Measurements from ENCODE around the gene SLC25A47. TPM values are rescaled to one million over a fixed set of nuclear protein-coding genes. Genes with fewer than 3 reads are reported as not detected.
A peak's percentile ranks its signal among the peaks of the same experiment; 100 is the strongest.

SLC25A47 gene, protein sequence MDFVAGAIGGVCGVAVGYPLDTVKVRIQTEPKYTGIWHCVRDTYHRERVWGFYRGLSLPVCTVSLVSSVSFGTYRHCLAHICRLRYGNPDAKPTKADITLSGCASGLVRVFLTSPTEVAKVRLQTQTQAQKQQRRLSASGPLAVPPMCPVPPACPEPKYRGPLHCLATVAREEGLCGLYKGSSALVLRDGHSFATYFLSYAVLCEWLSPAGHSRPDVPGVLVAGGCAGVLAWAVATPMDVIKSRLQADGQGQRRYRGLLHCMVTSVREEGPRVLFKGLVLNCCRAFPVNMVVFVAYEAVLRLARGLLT
- not detected for total RNA-seq

DNA sequence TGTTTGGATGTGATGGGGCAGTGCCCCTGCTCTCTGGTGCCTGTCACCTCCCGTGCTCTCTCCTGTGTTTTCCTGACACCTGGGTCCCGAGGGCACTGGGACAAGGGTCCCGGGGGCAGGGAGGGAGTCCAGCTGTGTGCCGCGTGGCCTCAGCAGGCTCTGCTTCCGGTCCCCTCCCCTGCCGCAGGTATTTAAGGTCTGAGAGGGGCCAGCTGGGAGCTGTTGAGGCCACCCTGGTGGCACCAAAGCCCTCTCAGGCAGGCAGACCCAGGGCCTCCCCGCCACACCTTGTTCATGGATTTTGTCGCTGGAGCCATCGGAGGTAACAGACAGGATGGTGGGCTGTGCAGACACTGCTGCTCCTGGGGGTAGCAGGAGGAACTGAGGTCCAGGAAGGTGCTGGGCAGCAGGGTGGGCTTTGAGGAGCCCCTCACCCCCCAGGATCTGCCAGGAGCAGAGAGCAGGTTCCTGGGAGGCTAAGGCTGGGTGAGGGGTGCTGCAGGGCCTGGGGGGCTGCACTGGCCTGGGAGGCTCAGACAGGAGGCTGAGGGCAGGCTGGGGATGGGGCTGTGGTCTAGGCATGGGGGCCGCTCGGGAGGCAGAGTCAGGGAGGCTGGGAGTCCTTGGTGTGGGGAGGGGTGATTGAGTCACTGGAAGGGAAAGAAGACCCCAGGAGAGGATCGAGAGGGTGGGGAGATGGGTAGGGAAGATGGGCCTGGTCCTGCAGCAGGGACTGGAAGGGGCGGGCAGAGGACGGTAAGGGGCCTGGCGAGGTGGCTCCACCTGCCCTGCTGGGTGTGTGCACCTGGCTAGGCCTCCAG, at the start of gene SLC25A47:
Gene SLC25A47, plus strand, starts transcription at position 219 of the 821 bp plus-strand sequence. Its CDS starts 76 bp downstream, at position 295.

DNA sequence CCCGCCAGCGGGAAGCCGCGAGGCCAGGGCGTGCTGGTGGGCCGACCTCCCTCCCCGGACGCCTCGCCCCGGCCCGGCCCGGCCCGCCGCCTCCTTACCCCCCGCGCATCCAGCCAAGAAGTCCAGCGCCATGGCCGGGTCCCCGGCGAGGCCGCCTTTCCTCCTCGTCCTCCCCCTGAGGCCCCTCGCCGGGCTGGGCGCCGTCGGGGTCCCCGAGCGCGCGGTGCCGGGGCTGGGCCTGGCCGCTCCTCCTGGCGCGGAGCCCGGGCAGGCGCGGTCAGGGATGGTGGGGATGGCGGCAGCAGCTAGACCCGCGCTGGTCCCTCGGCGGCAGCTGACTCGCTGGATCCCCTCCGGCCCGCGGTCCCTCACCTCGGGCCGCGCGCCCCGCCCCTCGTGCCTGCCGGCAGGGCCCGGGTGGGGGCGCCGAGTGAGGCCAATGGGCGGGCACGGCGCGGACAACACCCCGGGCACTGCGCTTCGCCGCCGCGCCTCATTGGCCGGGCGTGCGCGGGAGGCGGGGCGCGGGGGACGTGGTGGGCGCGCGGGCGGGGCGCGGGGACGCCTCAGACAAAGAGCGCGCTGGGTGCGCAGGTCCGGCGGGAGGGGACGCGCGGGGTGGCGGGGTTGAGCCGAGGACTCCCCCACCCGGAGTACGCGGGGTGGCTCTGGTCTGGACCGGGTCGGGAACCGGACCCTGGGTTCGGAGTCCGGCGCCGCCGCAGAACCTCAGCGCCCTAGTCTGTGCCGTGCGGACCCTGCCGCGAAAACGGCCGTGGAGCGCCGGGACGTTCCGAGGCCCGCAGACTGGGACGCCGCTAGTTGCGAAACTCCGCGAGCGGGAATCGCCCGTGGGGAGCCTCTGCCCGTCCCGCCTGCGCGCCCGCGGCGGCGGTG, 16.8 kb upstream of the SLC25A47 start, which contains the start of gene SLC25A29:
Gene SLC25A29, minus strand, starts transcription at position 344 of the 897 bp plus-strand sequence. Its CDS starts 212 bp downstream, at position 132.

DNA sequence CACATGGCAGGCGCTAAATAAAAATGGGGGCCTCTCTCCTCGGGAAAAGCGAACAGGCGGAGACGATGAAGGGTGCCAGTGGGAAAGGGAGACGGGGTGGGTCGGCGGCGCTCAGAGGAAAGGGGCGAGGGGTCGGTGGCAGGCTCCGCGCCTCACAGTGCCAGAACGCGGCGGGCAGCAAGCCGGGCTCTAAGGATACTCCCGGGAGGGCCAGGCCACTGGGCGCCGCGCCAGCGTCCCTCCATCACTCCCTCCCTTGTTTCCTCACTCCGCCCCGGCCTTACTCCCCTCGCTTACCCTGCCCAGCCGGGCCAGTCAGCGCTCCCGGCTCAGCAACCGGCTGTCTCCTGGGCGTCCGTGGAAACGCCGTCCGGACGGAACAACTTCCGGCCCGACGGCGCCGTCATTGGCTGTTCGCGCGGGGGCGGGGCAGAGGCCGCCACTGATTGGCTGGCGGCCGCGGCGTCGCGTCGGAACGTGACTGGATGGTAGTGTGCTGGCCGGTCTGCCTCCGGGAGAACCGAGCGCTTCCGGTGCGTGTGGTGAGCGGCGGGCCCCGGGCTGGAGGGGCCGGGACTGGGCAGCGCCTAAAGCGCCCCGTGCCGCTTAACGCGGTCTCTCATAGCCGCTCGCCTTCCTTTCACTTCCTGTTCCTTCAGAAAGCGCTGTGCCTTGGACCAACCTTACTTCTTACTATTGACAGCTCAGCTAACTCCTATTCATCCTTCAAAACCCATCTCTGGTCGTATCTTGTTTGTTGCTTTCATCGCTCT, 53.0 kb downstream of the SLC25A47 start, which contains the start of gene WDR25:
Gene WDR25, plus strand, starts transcription at position 523 of the 773 bp plus-strand sequence.

Small RNAs within 50 kb of the gene (small RNA-seq; reads per million reads assigned to genes)
- gene AL157871.3 (ENCODE audit: low replicate concordance) (not detected), gene MIR345 (ENCODE audit: low replicate concordance) (15.0 reads per million, percentile 91 among the genes with 10 or more reads in this experiment), gene RN7SL523P (ENCODE audit: low replicate concordance) (not detected)

Other genes starting within 250 kb of the SLC25A47 start
- 0.31 TPM for gene DEGS2, start 163.7 kb upstream of the SLC25A47 start, total RNA-seq
- gene YY1, start 84.2 kb upstream of the SLC25A47 start, total RNA-seq = 58.8 TPM
- 86.1 TPM for gene SLC25A29, start 16.9 kb upstream of the SLC25A47 start, total RNA-seq
- gene WDR25, start 53.1 kb downstream of the SLC25A47 start, total RNA-seq = 13.8 TPM

Measured in parietal lobe (tissue), 2 donors.